Erythroblast (primary cell): ENCODE measurements around the gene ATP13A4.

Experiments used
- GATA1 ChIP-seq: IDR thresholded peaks from 2 replicates; pipeline ENCODE4 v1.6.1; 2011; ENCODE audit warnings: low read depth, mild to moderate bottlenecking, control low read depth, low read length, moderate library complexity
- POLR2A ChIP-seq: IDR thresholded peaks from 2 replicates; pipeline ENCODE4 v1.6.1; 2011; ENCODE audit warnings: mild to moderate bottlenecking, low read length

- TF ChIP-seq POLR2A (no peak), GATA1 (no peak)
These were observed 63.7 kb downstream of the ATP13A4 start for GRCh38 chr3:193491026-193491425.
